SU-DHL-6 (cell line): Measurements from ENCODE around the gene GDI1.

ENCODE experiments used
- EZH2phosphoT487 ChIP-seq: fragments of 200-600 bp; sonication (generic), shearing (Covaris generic); conservative IDR thresholded peaks from 2 replicates; pipeline ENCODE4 v1.6.1; 2018; ENCODE audit warnings: mild to moderate bottlenecking, antibody characterized with exemption, low read length, moderate library complexity, mixed read lengths
- TF ChIP-seq, protein P1 (sequence below): fragments of 200-600 bp; sonication (generic); IDR thresholded peaks from one replicate; pipeline ENCODE4 v1.5.1; 2017; ENCODE audit warnings: antibody characterized with exemption, mild to moderate bottlenecking, low read length, moderate library complexity; ENCODE audit not compliant: insufficient read depth, poor library complexity, severe bottlenecking

DNA sequence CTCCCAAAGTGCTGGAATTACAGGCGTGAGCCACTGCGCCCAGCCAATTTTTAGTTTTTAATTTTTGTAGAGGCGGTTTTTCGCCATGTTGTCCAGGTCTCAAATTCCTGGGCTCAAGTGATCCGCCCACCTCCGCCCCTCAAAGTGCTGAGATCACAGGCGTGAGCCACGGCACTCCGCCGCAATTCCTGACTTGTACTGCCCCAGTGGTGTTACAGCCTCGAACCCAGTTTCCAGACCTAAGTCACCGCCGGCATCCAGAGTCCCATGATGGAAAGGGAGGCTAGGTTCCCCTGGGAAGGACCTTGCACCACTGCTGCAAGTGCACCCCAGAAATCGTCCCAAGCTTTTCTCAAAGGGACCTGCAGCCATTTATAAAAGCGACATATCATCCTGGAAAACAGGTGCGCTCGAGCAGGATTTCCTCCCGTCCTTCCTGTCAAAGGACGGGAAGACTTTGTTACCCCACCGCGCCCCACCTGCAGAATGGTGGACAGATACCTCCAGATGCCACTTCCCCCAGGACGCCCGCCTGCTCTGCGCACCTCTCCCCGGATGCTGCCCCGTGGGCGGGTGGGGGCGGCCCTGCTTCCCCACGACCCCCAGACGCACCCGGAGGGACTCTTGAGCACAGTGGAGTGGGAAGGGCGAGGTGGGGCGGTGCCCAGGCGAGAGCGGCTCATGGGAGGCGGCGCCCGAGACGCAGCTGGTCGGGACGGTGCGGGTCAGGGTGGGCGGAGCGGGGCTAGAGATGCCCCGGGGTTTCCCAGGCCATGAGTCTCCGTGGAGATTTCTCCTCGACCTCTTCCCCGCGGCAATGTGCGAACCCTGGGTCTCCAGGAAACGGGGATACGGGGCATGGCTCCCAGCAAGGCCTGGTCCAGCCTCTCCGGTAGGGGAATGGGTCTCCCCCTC lies 39.7 kb upstream of the GDI1 start:
- TF ChIP-seq, protein P1, sequence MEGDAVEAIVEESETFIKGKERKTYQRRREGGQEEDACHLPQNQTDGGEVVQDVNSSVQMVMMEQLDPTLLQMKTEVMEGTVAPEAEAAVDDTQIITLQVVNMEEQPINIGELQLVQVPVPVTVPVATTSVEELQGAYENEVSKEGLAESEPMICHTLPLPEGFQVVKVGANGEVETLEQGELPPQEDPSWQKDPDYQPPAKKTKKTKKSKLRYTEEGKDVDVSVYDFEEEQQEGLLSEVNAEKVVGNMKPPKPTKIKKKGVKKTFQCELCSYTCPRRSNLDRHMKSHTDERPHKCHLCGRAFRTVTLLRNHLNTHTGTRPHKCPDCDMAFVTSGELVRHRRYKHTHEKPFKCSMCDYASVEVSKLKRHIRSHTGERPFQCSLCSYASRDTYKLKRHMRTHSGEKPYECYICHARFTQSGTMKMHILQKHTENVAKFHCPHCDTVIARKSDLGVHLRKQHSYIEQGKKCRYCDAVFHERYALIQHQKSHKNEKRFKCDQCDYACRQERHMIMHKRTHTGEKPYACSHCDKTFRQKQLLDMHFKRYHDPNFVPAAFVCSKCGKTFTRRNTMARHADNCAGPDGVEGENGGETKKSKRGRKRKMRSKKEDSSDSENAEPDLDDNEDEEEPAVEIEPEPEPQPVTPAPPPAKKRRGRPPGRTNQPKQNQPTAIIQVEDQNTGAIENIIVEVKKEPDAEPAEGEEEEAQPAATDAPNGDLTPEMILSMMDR, result no peak
- TF ChIP-seq EZH2phosphoT487, result no peak
